Measurements from ENCODE around the gene REPS2. TPM values are rescaled to one million over a fixed set of nuclear protein-coding genes. Genes with fewer than 3 reads are reported as not detected.

Gene REPS2
- total RNA-seq, 1 experiment from 2014 or later = 1.1 TPM

- DNase-seq (ENCODE audit: low read depth, low spot score) = peak; percentile 78
- in situ Hi-C loops (cut with HindIII; ENCODE audit: low pct_unique_long_range_greater_than_20kb, low sequenced_read_pairs) = no loop called here
Observed at GRCh38 chrX:17046478-17047097, 100.1 kb downstream of the REPS2 start.

DNA sequence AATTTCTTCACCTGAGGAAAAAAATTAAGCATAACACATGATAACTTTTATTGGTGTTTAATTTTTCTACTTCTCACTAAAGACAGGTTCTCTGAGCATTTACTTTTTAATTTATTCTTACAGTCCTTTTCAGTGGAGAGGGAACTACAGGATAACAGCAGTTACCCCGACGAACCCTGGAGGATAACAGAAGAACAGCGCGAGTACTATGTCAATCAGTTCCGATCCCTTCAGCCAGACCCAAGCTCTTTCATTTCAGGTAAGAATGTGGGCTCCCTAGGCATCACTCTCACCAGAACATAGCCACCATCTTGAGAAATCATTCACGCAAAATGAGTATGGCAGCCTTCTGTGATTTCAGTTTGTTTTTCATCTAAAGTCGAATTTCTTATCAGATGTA is 100.8 kb downstream of the REPS2 start:
- in situ Hi-C loops (cut with HindIII; ENCODE audit: low pct_unique_long_range_greater_than_20kb, low sequenced_read_pairs) = no loop called here
- DNase-seq (ENCODE audit: low read depth, low spot score) = no peak

- DNase-seq (ENCODE audit: low read depth, low spot score) = no peak
- in situ Hi-C loops (cut with HindIII; ENCODE audit: low pct_unique_long_range_greater_than_20kb, low sequenced_read_pairs) = no loop called here
Observed at GRCh38 chrX:17052210-17052609, 105.8 kb downstream of the REPS2 start.

GRCh38 chrX:17052793-17053192 is 106.3 kb downstream of the REPS2 start:
- in situ Hi-C loops (cut with HindIII; ENCODE audit: low pct_unique_long_range_greater_than_20kb, low sequenced_read_pairs) = no loop called here
- no peak for DNase-seq (ENCODE audit: low read depth, low spot score)

GRCh38 chrX:17053502-17053901 is 107.0 kb downstream of the REPS2 start:
- no peak for DNase-seq (ENCODE audit: low read depth, low spot score)
- in situ Hi-C loops (cut with HindIII; ENCODE audit: low pct_unique_long_range_greater_than_20kb, low sequenced_read_pairs) = no loop called here

DNA sequence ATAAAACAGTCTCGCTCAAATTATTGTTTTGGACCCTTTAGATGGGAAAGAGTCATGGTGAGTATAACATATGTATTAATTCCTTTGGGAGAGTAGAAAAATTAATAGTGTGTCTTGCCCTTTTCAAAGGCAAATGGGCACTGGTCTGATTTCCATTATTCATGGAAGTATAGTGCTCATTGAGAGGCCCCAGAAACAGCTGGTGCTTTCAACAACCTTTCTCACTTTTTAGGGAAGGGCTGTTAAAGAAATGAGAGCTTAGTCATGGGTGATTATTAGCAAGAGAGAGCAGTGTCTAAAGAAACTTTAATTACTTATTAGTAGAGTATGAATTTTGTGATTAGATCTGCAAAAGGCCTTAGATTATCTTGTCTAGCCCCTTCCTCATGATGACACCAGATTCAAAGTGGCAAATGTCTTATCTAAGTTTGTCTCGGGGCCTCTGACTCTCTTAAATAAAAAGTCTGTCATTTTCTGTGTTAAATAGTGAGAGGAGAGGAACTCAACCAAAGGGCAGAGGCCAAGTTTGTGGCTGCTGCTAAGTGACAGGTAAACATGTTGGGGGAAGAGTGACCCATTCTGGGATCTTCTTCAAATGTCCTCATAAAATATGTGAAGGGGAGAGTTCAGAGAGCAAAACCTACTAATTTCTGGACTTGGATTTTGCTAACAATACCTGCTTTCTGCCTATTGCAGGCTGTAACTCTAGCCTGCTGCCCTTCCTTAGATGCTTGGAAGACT is 110.6 kb downstream of the REPS2 start:
- in situ Hi-C loops (cut with HindIII; ENCODE audit: low pct_unique_long_range_greater_than_20kb, low sequenced_read_pairs) = no loop called here
- DNase-seq (ENCODE audit: low read depth, low spot score) = no peak

DNA sequence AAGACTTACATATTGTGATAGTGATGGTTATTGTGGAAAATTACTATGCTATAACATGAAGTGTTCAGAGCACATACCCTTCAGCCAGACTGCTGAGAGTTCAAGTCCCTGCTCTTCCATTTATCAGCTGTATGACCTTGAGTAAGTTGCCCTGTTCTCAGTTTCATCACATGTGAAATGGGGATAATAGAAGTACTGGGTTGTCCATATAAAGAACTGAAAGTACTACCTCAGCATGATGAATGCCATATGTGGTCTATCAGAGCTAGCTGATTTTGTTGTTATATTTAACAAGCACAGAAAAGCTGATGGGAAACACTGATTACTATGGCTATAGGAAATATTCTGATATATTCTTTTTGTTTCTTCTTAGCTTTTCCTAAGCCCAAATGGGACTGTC is 115.6 kb downstream of the REPS2 start:
- in situ Hi-C loops (cut with HindIII; ENCODE audit: low pct_unique_long_range_greater_than_20kb, low sequenced_read_pairs) = no loop called here
- no peak for DNase-seq (ENCODE audit: low read depth, low spot score)

DNA sequence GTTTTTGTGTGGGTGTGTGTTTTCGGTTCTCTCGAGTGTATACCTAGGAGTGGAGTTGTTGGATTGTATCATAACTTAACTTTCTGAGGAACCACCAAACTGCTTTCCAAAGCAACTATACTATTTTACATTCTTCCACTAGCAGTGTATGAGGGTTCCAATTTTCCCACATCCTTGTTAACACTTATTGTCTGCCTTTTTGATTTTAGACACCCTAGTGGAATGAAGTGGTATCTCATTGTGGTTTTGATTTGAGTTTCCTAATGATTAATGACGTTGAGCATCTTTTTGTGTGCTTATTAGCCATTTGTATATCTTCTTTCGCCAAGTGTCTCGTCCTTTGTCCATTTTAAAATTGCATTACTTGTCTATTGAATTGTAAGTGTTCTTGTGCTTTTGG is 118.6 kb downstream of the REPS2 start:
- in situ Hi-C loops (cut with HindIII; ENCODE audit: low pct_unique_long_range_greater_than_20kb, low sequenced_read_pairs) = no loop called here
- DNase-seq (ENCODE audit: low read depth, low spot score) = peak; percentile 1

DNA sequence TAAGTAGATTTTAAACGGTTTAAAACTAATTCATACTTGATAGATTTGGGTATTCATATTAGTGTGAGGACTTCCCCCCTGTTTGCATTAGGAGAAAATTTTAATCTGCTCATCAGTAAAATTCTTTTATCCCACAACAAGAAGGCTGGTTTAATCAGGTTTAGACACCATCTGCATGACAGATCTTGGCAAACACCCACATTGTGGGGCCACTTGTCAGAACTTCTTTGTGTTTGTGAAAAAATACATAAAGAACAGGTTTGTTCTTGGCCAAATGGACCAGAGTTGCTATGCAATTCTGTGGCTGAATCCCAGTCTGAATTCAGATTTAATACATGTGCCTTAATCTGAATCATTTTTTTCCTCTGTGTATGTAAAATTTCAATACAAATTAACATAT is 121.1 kb downstream of the REPS2 start:
- no peak for DNase-seq (ENCODE audit: low read depth, low spot score)
- in situ Hi-C loops (cut with HindIII; ENCODE audit: low pct_unique_long_range_greater_than_20kb, low sequenced_read_pairs) = no loop called here

DNA sequence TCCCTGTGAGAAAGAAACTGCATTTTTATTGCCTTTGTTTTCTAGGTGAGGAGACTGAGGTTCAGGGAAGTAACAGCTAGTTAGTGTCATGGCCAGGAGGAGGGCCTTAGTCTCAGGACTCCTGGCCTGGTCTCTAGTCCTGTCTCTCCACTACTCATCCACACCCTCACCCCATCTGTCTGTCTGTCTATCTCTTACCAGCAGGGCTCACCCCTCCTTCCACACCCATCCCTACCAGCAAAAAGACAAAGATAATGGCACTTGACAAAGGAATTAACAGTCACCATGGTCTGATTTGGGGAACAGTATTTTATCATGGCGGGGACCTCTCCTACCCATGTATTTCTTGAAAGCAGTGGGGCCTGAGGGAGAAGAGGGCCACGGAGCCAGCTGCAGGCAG is 125.8 kb downstream of the REPS2 start:
- no peak for DNase-seq (ENCODE audit: low read depth, low spot score)
- in situ Hi-C loops (cut with HindIII; ENCODE audit: low pct_unique_long_range_greater_than_20kb, low sequenced_read_pairs) = no loop called here

DNA sequence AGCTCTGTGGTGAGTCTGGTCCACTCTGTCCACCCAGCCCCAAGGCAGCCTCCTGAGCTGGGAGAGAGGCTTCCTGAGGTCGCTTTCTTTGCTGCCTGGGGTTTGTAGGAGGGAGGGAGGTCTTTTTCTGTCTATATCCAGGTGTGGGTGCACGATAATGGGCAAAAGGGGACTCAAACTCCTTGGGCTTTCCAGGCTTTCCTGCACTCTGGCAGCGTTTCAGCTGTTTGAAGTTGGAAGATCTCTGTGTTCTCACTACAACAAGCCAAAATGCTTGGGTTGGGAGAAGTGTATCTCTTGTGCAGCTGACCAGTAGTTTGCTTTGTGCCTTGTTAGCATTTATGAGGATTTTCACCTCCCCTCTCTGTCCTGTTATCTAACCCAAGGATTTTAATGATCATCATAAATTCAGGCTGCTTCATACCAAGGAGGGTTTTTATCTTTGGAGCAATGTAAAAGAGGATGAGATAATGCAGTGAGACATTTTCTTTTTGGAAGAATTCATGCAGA is 126.3 kb downstream of the REPS2 start:
- DNase-seq (ENCODE audit: low read depth, low spot score) = no peak
- in situ Hi-C loops (cut with HindIII; ENCODE audit: low pct_unique_long_range_greater_than_20kb, low sequenced_read_pairs) = no loop called here

- no peak for DNase-seq (ENCODE audit: low read depth, low spot score)
- in situ Hi-C loops (cut with HindIII; ENCODE audit: low pct_unique_long_range_greater_than_20kb, low sequenced_read_pairs) = no loop called here
Observed at GRCh38 chrX:17075004-17075403, 128.5 kb downstream of the REPS2 start.

DNA sequence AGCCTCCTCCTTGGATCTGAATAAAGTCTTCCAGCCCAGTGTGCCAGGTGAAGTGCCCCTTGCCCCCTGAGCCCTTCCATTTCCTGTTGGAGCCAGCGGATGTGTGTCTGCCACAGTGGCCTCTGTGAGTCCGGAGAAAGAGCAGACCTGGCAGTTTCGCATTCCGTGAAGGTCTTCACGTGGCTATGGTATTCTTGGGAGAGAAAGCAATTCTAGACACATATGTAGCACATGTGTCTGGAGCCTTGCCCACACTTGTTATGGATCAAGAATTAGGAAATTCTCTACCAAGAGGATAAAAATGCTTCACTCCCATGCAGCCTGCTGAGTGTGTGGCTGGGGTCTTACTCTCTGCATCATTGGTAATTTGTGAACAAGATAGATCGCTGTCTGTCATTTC is 130.9 kb downstream of the REPS2 start:
- in situ Hi-C loops (cut with HindIII; ENCODE audit: low pct_unique_long_range_greater_than_20kb, low sequenced_read_pairs) = no loop called here
- no peak for DNase-seq (ENCODE audit: low read depth, low spot score)

DNA sequence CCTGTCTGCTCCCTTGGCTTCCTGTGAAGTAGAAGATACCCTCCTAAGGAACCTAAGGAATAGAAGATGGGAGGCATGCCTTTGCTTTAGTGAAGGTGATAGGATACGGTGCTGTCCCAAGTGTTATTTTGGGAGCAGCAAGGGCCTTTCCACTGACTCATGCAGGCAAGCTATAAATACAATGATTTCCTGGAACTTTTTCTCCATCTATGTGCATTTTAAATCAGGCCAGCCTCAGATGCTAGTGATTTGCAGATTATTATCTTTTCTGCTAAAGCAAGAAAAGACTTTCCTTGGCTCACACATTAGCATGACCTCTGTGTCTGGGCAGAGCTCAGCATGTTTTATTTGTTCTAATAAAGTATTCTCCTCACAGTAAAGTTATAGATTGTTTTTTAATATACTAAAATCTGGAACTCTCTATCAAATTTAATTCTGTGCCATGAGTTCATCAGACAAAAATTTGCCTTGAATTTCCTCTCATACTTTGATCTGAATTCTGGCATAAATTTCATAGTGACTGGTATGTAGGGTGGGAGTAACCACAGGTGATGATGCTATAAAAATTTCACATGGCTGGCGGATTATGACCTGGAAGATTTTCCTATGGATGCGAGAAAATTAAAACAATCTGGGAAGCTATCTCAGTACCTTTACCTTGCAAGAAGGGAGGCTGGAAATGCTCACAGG is 131.7 kb downstream of the REPS2 start:
- in situ Hi-C loops (cut with HindIII; ENCODE audit: low pct_unique_long_range_greater_than_20kb, low sequenced_read_pairs) = no loop called here
- no peak for DNase-seq (ENCODE audit: low read depth, low spot score)

DNA sequence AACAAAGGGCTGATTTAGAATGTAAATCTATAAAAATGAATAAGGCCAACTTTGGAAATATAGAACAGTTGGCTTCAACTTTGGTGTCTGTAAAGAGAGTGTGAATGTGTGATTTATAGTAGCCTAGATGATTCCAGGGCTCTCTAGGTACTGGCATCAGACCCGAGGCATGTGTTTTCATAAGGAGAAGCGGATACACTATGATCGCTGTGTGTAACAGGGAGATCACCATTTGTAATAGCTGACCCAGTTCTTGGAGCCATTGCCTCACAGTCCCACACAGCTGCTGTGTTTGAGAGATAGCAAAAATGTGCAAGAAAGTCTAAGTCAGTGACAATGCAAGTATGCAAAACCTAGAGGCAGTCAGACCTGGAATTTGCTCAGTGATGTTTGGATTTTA is 135.1 kb downstream of the REPS2 start:
- no peak for DNase-seq (ENCODE audit: low read depth, low spot score)
- in situ Hi-C loops (cut with HindIII; ENCODE audit: low pct_unique_long_range_greater_than_20kb, low sequenced_read_pairs) = no loop called here

GRCh38 chrX:17081968-17082367 is 135.5 kb downstream of the REPS2 start:
- in situ Hi-C loops (cut with HindIII; ENCODE audit: low pct_unique_long_range_greater_than_20kb, low sequenced_read_pairs) = no loop called here
- DNase-seq (ENCODE audit: low read depth, low spot score) = no peak

GRCh38 chrX:17082831-17083230 is 136.4 kb downstream of the REPS2 start:
- peak; percentile 47 for DNase-seq (ENCODE audit: low read depth, low spot score)
- in situ Hi-C loops (cut with HindIII; ENCODE audit: low pct_unique_long_range_greater_than_20kb, low sequenced_read_pairs) = no loop called here

GRCh38 chrX:17086317-17086716 is 139.9 kb downstream of the REPS2 start:
- in situ Hi-C loops (cut with HindIII; ENCODE audit: low pct_unique_long_range_greater_than_20kb, low sequenced_read_pairs) = no loop called here
- no peak for DNase-seq (ENCODE audit: low read depth, low spot score)

- no peak for DNase-seq (ENCODE audit: low read depth, low spot score)
- in situ Hi-C loops (cut with HindIII; ENCODE audit: low pct_unique_long_range_greater_than_20kb, low sequenced_read_pairs) = no loop called here
Observed at GRCh38 chrX:17095161-17095560, 148.7 kb downstream of the REPS2 start.
